ENCODE results near the gene DYNC1LI2.
"Not testable (repeated sequence)": the region's sequence is repeated elsewhere in the genome, so short reads cannot be mapped to it uniquely, and the experiment has no call there.

The DYNC1LI2 gene

DNA sequence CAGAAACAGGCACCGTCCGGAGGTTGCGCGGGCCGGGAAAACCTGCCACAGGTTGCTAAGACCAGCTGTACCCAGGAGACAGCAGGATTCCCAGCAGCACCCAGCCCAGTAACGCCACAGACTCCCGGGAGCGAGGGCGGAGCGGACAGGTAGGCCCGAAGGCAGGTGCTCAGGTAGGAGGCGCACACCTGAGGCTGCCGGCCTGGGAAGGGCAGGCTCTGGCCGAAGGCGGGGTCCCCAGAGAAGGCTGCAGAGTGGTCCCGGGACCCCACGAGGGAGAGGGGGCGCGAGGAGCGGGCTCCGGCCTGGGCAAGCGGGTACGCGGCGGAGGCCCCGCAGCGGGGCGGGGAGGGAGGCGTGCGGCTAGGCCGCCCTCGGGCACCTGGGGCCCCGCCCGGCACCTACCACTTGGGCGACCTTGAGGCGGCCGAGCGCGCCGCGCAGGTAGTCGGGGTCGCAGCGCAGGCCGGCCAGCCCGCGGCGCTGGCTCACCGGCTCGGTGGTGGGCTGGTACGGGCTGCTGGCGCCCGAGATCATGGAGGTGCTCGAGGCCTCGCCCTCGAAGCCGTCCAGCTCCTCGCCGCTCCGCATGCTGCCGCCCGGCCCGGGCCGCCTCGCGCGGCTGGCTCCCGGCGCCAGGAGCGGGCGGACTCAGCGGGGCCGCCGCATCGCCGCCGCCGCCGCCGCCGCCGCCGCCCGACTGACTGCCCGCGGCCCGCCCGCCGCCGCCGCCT, 55.3 kb downstream of the DYNC1LI2 start:
- DNase-seq = peak; percentile 39

DNA sequence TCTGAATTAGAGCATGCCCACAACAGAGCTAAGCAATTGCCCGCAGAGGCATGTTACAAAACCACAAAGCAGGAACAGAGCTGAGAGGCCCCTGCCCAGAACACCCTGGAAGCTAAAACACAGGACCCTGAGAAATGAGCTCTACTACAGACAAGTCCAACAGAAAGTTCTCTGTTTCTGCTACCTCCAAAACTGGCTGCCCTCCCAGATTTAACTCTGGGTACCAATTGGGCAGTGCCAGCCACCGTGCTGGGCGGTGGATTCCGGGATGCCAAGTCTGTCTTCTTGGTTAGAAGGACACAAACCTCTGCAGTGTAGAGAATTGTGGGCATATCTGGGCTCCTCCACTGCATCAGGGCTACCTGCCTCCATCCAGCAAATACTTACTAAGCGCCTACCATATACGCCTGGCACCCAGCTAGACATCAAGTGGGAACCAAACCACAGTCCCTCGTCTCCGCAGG, 55.9 kb downstream of the DYNC1LI2 start:
- no peak for DNase-seq

DNA sequence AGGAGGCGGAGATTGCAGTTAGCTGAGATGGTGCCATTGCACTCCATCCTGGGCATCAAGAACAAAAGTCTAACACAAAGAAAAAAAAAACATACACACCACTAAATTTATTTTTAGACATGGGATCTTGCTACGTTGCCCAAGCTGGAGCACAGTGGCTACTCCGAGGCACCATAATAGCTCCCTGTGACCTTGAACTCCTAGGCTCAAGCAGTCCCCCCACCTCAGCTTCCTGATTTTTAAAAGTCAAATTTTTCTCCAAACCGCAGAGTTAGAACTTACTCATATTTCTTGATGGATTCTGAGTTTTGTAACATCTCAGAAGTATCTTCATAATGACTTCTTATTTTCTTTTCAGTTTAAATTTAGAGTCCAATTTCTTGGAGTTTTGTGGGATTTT, 58.3 kb downstream of the DYNC1LI2 start:
- DNase-seq = no peak

DNA sequence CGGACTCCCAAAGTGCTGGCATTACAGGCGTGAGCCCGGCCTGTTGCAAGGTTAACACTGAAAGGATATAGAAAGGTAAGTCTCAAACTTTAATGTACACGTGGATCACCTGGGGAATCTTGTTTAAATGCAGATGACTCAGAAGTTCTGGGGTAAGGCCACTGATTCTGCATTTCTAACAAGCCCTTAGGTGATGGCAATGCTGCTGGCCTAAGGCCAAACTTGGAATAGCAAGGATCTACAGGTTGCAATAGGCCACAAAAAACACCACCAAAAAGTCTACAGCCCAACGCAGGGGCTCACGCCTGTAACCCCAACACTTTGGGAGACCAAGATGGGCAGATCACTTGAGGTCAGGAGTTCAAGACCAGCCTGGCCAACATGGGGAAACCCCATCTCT, 59.1 kb downstream of the DYNC1LI2 start:
- no peak for DNase-seq

DNA sequence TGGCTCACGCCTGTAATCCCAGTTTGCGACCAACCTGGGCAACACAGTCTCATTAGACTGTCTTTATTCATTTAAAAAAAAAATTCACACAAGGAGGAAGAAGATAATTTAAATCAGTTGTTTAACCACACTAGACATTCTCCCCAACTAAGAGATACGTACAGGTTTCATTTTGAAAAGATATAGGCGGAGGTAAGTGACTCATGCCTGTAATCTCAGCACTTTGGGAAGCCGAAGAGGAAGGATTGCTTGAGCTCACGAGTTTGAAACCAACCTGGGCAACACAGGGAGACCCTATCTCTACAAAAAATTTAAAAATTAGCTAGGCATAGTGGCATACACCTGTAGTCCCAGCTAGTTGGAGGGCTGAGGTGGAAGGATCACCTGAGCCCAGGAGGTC, 60.2 kb downstream of the DYNC1LI2 start:
- no peak for DNase-seq

DNA sequence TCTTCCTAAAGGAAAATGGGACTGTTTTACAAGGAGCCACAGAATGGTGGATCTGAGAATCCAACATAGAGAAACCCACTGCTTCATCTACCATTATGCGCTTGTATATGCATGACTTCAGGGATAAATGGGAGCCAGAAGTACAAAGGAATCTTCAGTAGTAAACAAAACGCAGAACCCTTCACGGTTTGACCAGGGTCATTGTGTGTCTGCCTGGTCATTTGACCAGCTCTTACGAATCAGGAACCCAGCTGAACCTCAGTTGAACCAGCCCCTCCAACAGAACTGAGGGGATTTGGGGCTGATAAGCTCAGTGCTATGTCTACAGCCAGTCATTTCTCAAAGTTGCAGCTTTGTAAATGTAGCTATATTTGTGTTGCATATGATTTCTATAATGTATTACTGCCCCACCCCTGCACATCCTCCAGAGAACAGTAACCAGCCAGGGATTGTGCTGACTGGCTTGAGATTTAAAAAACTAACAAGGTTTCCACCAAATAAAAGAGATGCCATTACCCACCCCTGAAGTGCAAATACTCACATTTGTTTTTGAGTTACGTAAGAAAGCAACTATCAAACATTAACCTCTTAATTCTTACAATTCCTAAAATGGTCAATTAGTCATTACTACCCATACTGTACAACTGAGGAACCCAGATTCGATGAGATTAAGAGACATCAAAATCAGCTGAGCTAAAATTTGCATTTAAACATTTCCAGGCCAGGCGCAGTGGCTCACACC, 61.1 kb downstream of the DYNC1LI2 start:
- DNase-seq = no peak

DNA sequence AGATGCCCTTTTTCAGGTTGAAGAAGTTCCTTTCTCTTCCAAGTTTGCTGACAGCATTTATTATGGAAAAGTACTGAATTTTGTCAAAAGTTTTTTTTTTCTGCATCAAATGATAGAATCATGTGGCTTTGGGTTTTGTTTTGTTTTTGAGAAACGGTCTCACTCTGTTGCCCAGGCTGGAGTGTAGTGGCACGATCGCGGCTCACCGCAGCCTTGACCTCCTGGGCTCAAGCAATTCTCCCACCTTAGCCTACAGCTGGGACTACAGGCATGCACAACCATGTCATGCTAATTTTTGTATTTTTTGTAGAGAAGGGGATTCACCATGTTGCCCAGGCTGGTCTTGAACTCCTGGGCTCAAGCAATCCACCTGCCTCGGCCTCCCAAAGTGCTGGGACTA, 62.1 kb downstream of the DYNC1LI2 start:
- no peak for DNase-seq

DNA sequence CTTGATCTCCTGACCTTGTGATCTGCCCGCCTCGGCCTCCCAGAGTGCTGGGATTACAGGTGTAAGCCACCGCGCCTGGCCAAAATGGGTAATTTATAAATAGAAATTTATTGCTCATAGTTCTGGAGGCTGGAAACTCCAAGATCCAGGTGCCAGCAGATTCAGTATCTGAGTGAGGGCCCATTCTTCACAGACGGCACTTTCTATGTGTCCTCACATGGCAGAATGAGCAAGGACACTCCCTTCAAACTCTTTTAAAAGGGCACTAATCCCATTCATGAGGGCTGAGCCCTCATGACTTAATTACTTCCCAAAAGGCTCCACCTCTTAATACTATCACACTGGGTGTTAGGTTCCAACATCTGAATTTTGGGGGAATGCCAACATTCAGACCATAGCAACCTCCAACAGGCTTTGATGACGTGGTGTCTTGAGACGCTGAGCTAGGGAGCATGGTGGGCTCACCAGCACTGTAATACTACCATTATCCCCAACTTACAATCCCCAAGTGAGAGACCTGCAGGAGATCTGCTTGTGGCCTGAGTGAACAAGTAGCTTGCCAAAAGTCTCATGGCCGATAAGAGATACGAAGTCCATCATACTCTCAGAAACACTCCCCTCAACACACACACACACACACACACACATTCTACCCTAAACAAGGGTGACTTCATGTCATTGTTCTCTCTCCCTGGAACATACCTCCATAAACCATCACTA, 63.3 kb downstream of the DYNC1LI2 start:
- DNase-seq = no peak

DNA sequence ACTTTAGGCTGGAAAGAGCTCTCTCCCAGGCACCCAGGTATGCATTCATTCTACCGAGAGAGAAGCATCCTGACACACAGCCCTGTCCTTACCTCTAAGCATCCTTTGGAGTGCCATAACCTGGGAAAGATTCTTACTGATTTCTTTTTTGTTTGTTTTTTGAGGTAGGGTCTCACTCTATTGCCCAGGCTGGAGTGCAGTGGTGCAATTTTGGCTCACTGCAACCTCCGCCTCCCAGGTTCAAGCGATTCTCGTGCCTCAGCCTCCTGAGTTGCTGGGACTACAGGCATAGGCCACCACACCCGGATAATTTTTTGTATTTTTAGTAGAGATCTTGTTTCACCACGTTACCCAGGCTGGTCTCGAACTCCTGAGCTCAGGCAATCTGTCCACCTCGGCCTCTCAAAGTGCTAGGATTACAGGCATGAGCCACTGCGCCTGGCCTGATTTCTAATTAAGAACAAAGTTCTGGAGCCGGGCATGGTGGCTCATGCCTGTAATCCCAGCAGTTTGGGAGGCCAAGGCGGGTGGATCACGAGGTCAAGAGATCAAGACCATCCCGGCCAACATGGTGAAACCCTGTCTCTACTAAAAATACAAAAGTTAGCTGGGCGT, 65.8 kb downstream of the DYNC1LI2 start:
- not testable (repeated sequence) for DNase-seq

DNA sequence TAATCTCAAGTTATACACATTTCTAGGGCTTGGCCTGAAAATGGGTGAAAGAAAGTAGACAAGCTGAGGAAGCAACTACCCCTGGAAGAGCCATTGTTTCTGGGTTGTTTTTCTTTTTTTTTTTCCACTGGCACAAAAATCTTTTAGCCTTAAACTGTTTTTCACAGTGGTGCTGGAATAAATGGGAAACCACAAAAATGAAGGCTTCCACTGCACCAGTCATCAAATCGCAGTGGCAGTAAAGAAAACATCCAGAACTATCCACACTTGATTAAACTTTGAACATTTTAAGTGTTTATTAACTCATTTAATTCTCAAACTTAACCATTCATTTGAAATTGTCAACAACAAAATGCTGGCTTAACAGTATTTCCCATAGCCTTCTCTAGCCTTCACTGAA, 69.1 kb downstream of the DYNC1LI2 start:
- no peak for DNase-seq

DNA sequence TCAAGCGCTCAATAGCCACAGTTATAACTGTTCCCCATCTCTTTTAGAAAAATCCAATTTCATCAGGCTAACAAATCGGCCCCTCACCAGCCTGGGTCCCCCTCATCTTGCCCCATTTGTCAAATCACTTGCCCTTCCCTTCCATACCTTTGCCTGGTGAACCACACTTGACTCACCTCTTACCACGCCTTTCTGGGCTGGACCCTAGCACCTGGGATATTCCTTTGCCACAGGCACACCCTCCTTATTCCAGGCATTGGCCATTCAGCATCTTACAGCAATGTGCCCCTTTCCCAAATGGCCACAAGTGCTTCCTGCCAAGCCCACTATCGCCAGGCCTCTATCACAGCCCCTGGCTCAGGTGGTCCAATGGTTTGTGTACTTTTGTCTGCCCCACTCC, 69.7 kb downstream of the DYNC1LI2 start:
- no peak for DNase-seq

DNA sequence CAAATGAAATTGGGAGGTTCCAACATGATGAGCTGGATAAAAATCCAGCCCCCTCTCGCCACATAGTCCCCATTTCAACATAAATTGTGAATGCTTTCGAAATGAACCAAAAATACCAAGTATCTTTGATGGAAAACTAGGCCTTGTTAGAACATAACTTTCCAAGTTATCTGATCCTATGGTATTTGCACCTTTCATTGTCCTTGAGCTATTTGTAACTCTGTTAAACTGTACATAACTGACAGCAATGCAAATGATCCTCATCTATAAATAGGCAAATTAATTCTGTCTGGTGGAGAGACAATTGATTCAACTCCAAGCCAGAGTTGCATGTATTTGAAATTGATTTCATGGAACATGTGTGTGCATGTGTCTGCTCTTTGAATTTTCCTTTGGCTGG, 73.1 kb downstream of the DYNC1LI2 start:
- DNase-seq = peak; percentile 66

DNA sequence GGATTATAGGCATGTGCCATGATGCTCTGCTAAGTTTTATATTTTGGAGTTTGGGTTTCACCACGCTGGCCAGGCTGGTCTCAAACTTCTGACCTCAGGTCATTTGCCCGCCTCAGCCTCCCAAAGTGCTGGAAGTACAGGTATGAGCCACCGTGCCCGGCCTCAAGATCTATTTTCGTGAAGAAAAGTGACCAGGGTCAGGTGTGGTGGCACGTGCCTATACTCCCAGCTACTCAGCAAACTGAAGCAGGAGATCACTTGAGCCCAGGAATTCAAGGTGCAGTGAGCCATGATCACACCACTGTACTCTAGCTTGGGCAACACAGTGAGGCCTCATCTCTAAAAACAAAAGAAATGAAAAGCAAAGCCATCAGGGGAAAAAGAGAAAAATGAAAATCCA, 73.6 kb downstream of the DYNC1LI2 start:
- DNase-seq = no peak

DNA sequence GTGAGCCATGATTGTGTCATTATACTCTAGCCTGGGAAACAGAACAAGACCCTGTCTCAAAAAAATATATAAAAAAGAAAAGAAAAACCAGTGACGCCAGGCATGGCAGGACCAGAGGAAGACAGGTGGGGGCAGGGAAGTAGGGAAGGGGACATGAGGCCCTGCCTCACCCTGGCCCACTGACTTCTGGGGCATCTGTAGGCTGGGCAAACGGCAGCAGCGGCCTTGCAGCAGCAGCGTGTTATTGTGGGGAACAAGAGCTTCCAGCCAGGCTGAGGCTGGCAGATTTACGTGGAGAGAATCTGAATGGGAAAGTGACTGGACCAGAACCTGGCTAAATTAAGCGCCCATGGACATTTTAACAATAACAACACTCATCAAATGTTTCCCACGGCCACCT, 74.2 kb downstream of the DYNC1LI2 start:
- DNase-seq = no peak

DNA sequence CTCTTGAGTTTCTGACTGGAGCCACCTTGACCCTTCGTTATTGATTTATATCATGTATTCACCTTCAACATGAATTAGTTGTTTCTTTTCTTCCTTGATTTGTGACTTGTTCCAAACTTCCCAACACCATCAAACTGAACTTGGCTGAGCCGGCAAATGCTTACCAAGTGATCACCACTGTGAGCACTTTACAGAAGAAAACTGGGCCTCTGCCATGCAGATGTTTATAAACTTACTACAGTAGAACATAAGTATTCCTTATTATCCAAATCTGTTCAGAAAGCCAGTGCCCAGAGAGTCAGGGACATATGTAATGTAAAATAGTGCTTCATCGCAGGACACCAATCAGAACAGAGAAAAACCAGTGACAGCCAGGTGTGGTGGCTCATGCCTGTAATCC, 74.8 kb downstream of the DYNC1LI2 start:
- DNase-seq = no peak

DNA sequence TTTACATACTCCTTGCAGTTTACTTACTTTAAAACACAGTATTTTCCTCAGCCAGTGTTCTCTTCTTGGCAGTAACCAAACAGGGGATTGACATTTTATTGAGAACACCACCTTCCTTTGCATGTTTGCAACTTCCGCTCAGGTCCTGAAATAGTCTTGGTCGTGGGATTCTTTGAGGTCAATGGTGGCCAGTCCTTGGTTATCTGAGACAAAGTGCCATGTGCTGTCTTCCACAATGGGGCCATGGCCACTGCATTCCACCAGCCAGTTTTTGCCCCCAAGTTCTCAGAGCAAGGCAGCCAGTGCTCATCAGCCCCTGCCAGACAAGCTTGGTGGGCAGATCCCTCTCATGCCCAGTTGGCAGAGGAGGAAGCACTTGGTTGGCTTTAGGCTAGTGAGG, 77.7 kb downstream of the DYNC1LI2 start:
- DNase-seq = no peak
